Embryonic facial prominence (tissue), 1 donor: ENCODE results near the gene MAST3.
A peak's percentile ranks its signal among the peaks of the same experiment; 100 is the strongest.
"Not testable (repeated sequence)": the region's sequence is repeated elsewhere in the genome, so short reads cannot be mapped to it uniquely, and the experiment has no call there.

Source experiments
- DNase-seq: peaks from one replicate; pipeline ENCODE4 v3.0.0-alpha.2; 2016; ENCODE audit errors: extremely low spot score

The MAST3 gene

GRCh38 chr19:18137657-18138339 lies 40.2 kb downstream of the MAST3 start:
- no peak for DNase-seq

- DNase-seq, result no peak
Measured at GRCh38 chr19:18140473-18140872, 42.9 kb downstream of the MAST3 start.

GRCh38 chr19:18141031-18141430 lies 43.5 kb downstream of the MAST3 start:
- no peak for DNase-seq

GRCh38 chr19:18143902-18144301 lies 46.3 kb downstream of the MAST3 start:
- DNase-seq, result no peak

GRCh38 chr19:18144361-18144760 lies 46.8 kb downstream of the MAST3 start:
- no peak for DNase-seq

GRCh38 chr19:18144906-18145305 lies 47.3 kb downstream of the MAST3 start:
- DNase-seq, result no peak

GRCh38 chr19:18145391-18145999 lies 47.9 kb downstream of the MAST3 start:
- no peak for DNase-seq

- DNase-seq, result no peak
Measured at GRCh38 chr19:18147396-18147795, 49.8 kb downstream of the MAST3 start.

- DNase-seq, result no peak
Measured at GRCh38 chr19:18149596-18149975, 52.0 kb downstream of the MAST3 start.

- DNase-seq, result no peak
Measured at GRCh38 chr19:18150776-18151624, 53.4 kb downstream of the MAST3 start.

GRCh38 chr19:18152442-18152816 lies 54.9 kb downstream of the MAST3 start:
- peak; percentile 90 for DNase-seq

GRCh38 chr19:18152817-18153555 lies 55.4 kb downstream of the MAST3 start, which contains the start of gene PIK3R2:
TSS of gene PIK3R2 (plus strand) at chr19:18153163. CDS start at chr19:18155880, 2,717 bp downstream.
- DNase-seq, result peak; percentile 98

GRCh38 chr19:18153556-18154134 lies 56.1 kb downstream of the MAST3 start:
- DNase-seq, result no peak

GRCh38 chr19:18155095-18156087 lies 57.8 kb downstream of the MAST3 start:
- no peak for DNase-seq

- no peak for DNase-seq
Measured at GRCh38 chr19:18156268-18156667, 58.7 kb downstream of the MAST3 start.

- no peak for DNase-seq
Measured at GRCh38 chr19:18156841-18157464, 59.4 kb downstream of the MAST3 start.

GRCh38 chr19:18157465-18158063 lies 60.0 kb downstream of the MAST3 start:
- no peak for DNase-seq

- no peak for DNase-seq
Measured at GRCh38 chr19:18158467-18158866, 60.9 kb downstream of the MAST3 start.

- not testable (repeated sequence) for DNase-seq
Measured at GRCh38 chr19:18159059-18159616, 61.6 kb downstream of the MAST3 start.
